Omental fat pad (tissue), 4 donors: ENCODE measurements around the gene LMAN2. TPM values are rescaled to one million over a fixed set of nuclear protein-coding genes. Genes with fewer than 3 reads are reported as not detected.

Experiments
- ATAC-seq: fragments of 150-250 bp; one replicate; pipeline ENCODE4 v1.9.1; 2016; ENCODE audit warnings: mild to moderate bottlenecking, moderate library complexity; ENCODE audit not compliant: low FRiP score
- DNase-seq: peaks from one replicate; pipeline ENCODE4 v3.0.0-alpha.2; 2019; ENCODE audit warnings: low spot score
- total RNA-seq, 4 donors: library from RNA; depleted of rRNA; stranded (reverse); fragments of >200 nt; gene quantifications; one replicate each; pipeline ENCODE4 v1.1.0, GENCODE V29; 2016
- TF ChIP-seq, protein P1 (sequence below), 3 donors: fragments of 450-650 bp; IDR thresholded peaks; one replicate each; pipeline ENCODE4 v1.5.1; 2016 to 2017; ENCODE audit warnings: antibody characterized with exemption in 3 of 3, mild to moderate bottlenecking in 3 of 3, moderate library complexity in 2 of 3

The LMAN2 gene
- total RNA-seq, 4 donors from 2014 or later = 129 to 164 (median 144) TPM

DNA sequence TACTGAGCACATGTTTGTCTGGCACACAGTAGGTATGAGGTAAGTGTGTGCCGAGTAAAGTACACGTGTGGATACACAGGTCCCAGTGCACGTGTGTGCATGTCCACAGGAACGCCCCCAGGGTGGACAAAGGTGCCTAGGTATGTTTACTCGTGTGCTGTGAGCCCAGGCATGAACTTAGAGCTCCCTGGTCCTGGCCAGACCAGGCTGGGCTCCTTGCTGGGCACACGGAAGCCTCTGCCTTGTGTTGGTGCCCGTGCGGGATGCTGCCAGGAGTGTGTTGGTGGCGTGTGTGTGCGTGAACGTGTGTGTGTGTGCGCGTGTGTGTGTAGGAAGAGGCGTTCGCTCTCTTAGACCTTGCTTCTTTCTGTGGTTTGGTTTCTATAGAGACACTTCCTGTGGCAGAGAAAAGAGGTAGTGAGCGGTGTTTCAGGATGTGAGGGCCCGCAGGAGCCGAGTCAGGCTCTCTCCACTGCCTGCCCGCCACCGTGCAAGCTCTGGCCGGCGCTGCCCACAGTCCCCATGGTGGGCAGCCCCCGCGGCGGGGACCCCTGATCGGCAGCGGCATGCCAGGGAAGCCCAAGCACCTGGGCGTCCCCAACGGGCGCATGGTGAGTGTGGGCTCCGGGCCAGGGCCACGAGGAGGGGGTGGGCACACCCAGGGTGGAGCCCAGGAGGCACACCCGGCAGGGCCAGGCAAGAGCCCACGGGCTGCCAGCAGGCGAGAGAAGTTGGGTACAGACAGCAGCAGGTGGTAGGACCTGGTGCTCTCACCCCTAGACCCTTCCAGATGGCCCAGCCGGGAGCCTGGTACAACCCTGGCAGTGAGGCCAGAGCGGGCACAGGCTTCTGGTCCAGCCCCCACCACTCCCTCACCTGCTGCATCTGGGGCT, 6.2 kb upstream of the LMAN2 start, which contains the start of gene RGS14:
RGS14 (plus strand) TSS at position 466 of the 893 bp plus-strand sequence; CDS start at position 567, 101 bp downstream.
- TF ChIP-seq, protein P1, sequence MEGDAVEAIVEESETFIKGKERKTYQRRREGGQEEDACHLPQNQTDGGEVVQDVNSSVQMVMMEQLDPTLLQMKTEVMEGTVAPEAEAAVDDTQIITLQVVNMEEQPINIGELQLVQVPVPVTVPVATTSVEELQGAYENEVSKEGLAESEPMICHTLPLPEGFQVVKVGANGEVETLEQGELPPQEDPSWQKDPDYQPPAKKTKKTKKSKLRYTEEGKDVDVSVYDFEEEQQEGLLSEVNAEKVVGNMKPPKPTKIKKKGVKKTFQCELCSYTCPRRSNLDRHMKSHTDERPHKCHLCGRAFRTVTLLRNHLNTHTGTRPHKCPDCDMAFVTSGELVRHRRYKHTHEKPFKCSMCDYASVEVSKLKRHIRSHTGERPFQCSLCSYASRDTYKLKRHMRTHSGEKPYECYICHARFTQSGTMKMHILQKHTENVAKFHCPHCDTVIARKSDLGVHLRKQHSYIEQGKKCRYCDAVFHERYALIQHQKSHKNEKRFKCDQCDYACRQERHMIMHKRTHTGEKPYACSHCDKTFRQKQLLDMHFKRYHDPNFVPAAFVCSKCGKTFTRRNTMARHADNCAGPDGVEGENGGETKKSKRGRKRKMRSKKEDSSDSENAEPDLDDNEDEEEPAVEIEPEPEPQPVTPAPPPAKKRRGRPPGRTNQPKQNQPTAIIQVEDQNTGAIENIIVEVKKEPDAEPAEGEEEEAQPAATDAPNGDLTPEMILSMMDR (IDR thresholded peaks at IDR 0.05) = no peak
- ATAC-seq (no peak), DNase-seq (no peak)

DNA sequence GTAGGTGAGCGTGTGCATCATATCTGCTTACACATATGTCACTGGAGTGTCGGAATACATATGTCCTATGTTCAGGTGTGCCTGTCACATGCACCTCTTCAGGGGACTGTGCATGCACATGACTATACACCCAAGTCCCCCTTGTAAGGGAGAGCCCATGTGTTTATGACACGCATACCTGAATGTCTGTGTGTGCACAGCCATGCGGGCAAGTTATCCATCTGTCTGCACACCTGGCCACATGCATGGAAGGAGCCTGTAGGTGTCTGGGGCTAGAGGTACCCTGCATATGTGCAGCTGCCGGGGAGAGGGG, 5.6 kb upstream of the LMAN2 start:
- ATAC-seq (no peak), DNase-seq (no peak)
- TF ChIP-seq, protein P1 (IDR thresholded peaks at IDR 0.05) = no peak

DNA sequence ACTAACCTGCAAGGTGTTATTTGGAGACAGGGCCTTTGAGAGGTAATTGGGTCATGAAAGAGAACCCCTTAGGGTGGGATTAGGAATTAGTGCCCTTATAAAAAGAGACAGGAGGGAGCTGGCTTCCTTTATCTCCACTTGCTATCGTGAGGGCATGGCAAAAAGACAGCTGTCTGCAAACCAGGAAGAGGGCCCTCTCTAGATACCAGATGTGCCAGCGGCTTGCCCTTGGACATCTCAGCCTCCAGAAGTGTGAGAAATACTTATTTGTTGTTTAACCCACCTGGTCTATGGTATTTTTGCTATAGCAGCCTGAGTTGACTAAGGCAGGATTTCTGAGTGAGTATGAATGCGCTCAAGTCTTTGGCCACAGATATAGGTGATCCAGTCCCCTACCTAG, 5.3 kb upstream of the LMAN2 start:
- ATAC-seq (no peak), DNase-seq (no peak)
- TF ChIP-seq, protein P1 (IDR thresholded peaks at IDR 0.05) = no peak

DNA sequence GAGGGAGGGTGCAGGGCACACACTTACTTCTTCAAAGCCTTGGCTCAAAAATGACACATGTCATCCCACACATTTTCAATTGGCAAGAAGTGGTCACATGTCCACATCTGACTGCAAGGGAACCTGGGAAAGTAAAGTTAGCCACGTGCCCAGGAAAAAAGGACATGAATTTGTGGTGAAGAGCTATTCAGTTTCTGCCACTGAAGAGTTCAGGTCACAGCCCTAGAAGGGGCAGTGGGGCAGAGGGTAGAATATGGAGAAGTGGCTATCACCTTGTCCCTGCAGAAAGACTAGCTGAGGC, 4.3 kb upstream of the LMAN2 start:
- no peak for DNase-seq
- ATAC-seq = no peak
- TF ChIP-seq, protein P1 (IDR thresholded peaks at IDR 0.05) = no peak

DNA sequence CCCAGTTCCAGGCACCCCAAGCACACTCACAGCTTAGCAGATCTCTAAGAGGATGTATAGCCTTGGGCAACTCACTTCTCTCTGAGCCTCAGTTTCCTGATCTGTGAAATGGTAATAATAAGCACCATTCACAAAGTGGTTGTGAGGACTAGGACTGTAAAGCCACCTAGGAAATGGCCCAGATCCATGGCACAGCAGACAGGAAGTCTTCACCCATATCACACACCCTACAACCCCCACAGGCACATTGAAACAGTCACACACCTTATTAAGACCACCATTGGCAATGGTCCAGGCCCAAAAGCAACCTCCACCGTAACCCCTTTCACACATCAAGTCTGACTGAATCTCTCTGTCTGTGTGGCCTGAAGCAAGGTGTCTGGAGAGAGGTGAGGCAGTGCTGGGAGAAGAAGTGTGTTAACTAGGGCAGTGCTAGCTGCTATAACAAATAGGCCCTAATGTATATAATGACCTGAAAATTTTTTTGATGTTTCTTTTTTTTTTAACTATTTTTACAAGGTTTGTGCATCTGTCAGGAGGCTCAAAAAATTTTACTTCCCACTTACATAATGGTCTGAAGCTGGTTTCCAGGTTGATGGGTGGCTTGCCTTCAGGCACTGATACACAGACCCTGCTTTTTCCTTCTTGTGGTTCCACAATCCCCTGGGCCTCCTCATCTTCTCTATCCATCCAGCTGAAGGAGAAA, 3.8 kb upstream of the LMAN2 start:
- DNase-seq (no peak), ATAC-seq (no peak)
- TF ChIP-seq, protein P1 (IDR thresholded peaks at IDR 0.05) = no peak

DNA sequence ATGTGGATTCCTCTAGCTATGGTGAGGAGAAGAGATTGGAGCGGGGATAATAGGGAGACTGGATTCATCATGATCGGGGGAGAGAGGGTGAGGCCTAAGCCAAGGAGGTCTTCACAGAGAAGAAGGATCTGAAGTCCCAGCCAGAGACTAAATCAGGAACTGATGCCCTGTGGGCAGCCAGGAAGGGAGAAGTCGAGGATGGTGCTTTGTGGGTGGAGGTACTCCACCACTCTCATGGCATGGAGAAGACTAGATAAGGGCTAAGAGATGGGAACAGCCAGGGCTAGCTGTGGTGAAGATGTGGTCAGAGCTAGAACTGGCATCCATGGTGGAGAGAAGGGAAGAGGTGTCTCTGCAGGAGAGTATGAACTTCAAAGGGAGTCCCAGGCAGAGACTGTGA, 3.2 kb upstream of the LMAN2 start:
- ATAC-seq (no peak), DNase-seq (no peak)
- TF ChIP-seq, protein P1 (IDR thresholded peaks at IDR 0.05) = no peak

DNA sequence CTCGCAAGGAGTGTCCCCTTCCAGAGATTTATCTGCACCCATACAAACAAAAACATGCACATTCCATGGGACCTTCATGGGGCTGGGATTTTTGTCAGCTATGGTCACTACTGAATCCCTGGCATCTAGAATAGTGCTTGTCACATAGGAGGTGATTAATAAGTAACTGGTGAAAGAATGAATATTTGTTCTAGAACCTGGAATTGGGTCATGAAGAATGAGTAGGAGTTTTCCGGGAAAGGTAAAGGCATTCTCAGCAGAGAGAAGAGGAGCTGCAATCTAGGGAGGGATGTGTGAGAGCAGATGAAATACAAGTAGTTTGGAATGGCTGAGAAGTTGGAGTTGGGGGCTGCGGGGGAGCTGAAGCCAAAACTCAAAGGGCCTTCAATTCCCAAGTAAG, 2.8 kb upstream of the LMAN2 start:
- no peak for DNase-seq

More for the DNA sequence above, 2.8 kb upstream of the LMAN2 start:
- ATAC-seq = no peak
- TF ChIP-seq, protein P1 (IDR thresholded peaks at IDR 0.05) = no peak
